Neural progenitor cell (in vitro differentiated cells): ENCODE measurements around the gene SLC46A3. TPM values are rescaled to one million over a fixed set of nuclear protein-coding genes. Genes with fewer than 3 reads are reported as not detected.

Source experiments
- DNase-seq: peaks from one replicate; pipeline ENCODE4 v3.0.0-alpha.2; 2016; ENCODE audit warnings: low spot score
- H2AFZ ChIP-seq: fragments of 200-600 bp; sonication (generic); replicated peaks from 2 replicates; pipeline ENCODE4 v1.6.1; 2016; ENCODE audit warnings: antibody characterized with exemption
- H3F3A ChIP-seq: fragments of 200-600 bp; sonication (generic); 2 replicates; pipeline ENCODE4 v1.6.1; 2016; ENCODE audit warnings: antibody characterized with exemption, low read depth
- H3K27ac ChIP-seq: fragments of 200-600 bp; sonication (generic); 2 replicates; pipeline ENCODE4 v1.5.1; 2016; ENCODE audit warnings: mild to moderate bottlenecking
- H3K27me3 ChIP-seq: fragments of 200-600 bp; sonication (generic); 2 replicates; pipeline ENCODE4 v1.6.1; 2016; ENCODE audit warnings: mild to moderate bottlenecking, moderate library complexity
- H3K36me3 ChIP-seq: fragments of 200-600 bp; sonication (generic); 2 replicates; pipeline ENCODE4 v1.5.1; 2016
- H3K4me1 ChIP-seq: fragments of 200-600 bp; sonication (generic); 2 replicates; pipeline ENCODE4 v1.6.1; 2016; ENCODE audit warnings: mixed run types
- H3K4me2 ChIP-seq: fragments of 200-600 bp; sonication (generic); 2 replicates; pipeline ENCODE4 v1.6.1; 2016
- H3K4me3 ChIP-seq: fragments of 200-600 bp; sonication (generic); 2 replicates; pipeline ENCODE4 v1.5.1; 2016
- H3K79me2 ChIP-seq: fragments of 200-600 bp; sonication (generic); 2 replicates; pipeline ENCODE4 v1.6.1; 2016; ENCODE audit warnings: low read depth
- H3K9ac ChIP-seq: fragments of 200-600 bp; sonication (generic); 2 replicates; pipeline ENCODE4 v1.6.1; 2016
- H3K9me3 ChIP-seq: fragments of 200-600 bp; sonication (generic); 2 replicates; pipeline ENCODE4 v1.5.1; 2016; ENCODE audit warnings: low read depth
- H4K20me1 ChIP-seq: fragments of 200-600 bp; sonication (generic); 2 replicates; pipeline ENCODE4 v1.6.1; 2016; ENCODE audit warnings: low read depth
- H3K27ac Mint-ChIP-seq: 3 replicates; pipeline ENCODE4 v1.8.0; 2021; ENCODE audit warnings: mixed read lengths
- H3K27me3 Mint-ChIP-seq: 2 replicates; pipeline ENCODE4 v1.8.0; 2022; ENCODE audit warnings: low read depth, mild to moderate bottlenecking, inconsistent platforms, moderate library complexity, mixed read lengths; ENCODE audit not compliant: insufficient read depth
- H3K36me3 Mint-ChIP-seq: 3 replicates; pipeline ENCODE4 v1.8.0; 2021; ENCODE audit warnings: mixed read lengths
- H3K4me1 Mint-ChIP-seq: 3 replicates; pipeline ENCODE4 v1.8.0; 2021; ENCODE audit warnings: mixed read lengths
- H3K4me3 Mint-ChIP-seq: 3 replicates; pipeline ENCODE4 v1.8.0; 2021; ENCODE audit warnings: mild to moderate bottlenecking, moderate library complexity, mixed read lengths
- H3K9me3 Mint-ChIP-seq: 3 replicates; pipeline ENCODE4 v1.8.0; 2020; ENCODE audit warnings: mixed read lengths
- EZH2 ChIP-seq: fragments of 200-600 bp; sonication (generic); IDR thresholded peaks from 2 replicates; pipeline ENCODE4 v1.6.1; 2017; ENCODE audit warnings: antibody characterized with exemption, mild to moderate bottlenecking, moderate library complexity
- EZH2phosphoT487 ChIP-seq: fragments of 200-600 bp; sonication (generic); IDR thresholded peaks from 2 replicates; pipeline ENCODE4 v1.6.1; 2017; ENCODE audit warnings: antibody characterized with exemption
- total RNA-seq: library from RNA; depleted of rRNA; stranded (reverse); fragments of >200 nt; gene quantifications from 2 replicates; pipeline ENCODE4 v1.2.3, GENCODE V29; 2015; ENCODE audit warnings: low replicate concordance
- TF ChIP-seq, protein P1 (sequence below): fragments of 200-600 bp; sonication (generic); IDR thresholded peaks from 2 replicates; pipeline ENCODE4 v1.5.1; 2017; ENCODE audit warnings: antibody characterized with exemption, mild to moderate bottlenecking

SLC46A3 gene
- total RNA-seq = 0.06 TPM in 1 of 2 replicates, not detected in the other

DNA sequence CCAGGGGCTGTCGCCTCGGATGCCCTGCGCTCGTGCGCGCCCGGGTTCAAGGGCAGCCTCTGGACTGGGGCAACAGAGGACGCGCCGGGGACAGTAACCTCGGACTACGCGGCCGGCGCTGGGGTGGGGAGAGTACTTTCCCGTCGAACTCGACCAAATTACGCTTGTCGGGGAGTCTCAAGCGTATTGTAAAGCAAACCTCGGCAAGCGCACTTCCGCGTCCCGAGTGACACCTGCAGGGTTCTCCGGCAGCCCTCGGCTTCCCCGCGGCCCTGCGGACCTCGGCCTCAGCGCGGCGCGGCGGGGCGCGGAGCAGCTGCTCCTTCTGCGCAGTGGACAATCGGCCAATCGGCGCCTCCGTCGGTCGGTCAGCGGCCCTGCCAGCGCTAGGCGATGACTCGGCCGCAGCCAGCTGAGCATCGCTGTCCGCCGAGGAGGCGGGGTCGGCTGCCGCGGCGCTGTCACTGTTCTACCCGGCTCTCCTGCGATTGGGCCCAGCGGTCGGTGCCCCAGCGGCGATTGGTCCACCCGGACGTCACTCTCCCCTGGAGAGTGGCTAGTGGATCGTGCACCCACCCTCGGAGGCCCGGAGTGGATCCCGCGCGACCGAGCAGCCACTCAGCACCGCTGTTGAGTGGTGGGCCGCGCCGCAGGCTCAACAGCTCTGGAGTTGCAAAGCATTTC, at the start of gene SLC46A3:
TSS of gene SLC46A3 (minus strand) at position 428 of the 684 bp plus-strand sequence. CDS start 972 bp downstream, outside the sequence.
- Histone ChIP-seq H3K4me2 (peak within 1 kb of the TSS; percentile 77), H4K20me1 (no peaks in the 10 kb centered on the region), H3K36me3 (no peaks in the 10 kb centered on the region), H3K9me3 (no peaks in the 10 kb centered on the region), H3K27me3 (peaks cover 36% of the 10 kb centered on the region), H3K79me2 (no peaks in the 10 kb centered on the region), H3K4me1 (no peaks in the 10 kb centered on the region), H3K9ac (no peak within 1 kb of the TSS), H2AFZ (peak within 1 kb of the TSS; percentile 94), H3K27ac (no peak within 1 kb of the TSS), H3K4me3 (peak within 1 kb of the TSS; percentile 63), H3F3A (no peaks in the 10 kb centered on the region)
- Mint-ChIP-seq H3K4me3 (peak within 1 kb of the TSS; percentile 92), H3K36me3 (no peaks in the 10 kb centered on the region), H3K27ac (peak within 1 kb of the TSS; percentile 57), H3K27me3 (peaks cover 15% of the 10 kb centered on the region), H3K9me3 (no peaks in the 10 kb centered on the region), H3K4me1 (peaks cover 10% of the 10 kb centered on the region)
- peak; percentile 98 for DNase-seq
- TF ChIP-seq, protein P1, sequence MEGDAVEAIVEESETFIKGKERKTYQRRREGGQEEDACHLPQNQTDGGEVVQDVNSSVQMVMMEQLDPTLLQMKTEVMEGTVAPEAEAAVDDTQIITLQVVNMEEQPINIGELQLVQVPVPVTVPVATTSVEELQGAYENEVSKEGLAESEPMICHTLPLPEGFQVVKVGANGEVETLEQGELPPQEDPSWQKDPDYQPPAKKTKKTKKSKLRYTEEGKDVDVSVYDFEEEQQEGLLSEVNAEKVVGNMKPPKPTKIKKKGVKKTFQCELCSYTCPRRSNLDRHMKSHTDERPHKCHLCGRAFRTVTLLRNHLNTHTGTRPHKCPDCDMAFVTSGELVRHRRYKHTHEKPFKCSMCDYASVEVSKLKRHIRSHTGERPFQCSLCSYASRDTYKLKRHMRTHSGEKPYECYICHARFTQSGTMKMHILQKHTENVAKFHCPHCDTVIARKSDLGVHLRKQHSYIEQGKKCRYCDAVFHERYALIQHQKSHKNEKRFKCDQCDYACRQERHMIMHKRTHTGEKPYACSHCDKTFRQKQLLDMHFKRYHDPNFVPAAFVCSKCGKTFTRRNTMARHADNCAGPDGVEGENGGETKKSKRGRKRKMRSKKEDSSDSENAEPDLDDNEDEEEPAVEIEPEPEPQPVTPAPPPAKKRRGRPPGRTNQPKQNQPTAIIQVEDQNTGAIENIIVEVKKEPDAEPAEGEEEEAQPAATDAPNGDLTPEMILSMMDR = peak; percentile 22
- TF ChIP-seq EZH2phosphoT487 = no peak
- TF ChIP-seq EZH2 = peak; percentile 76

DNA sequence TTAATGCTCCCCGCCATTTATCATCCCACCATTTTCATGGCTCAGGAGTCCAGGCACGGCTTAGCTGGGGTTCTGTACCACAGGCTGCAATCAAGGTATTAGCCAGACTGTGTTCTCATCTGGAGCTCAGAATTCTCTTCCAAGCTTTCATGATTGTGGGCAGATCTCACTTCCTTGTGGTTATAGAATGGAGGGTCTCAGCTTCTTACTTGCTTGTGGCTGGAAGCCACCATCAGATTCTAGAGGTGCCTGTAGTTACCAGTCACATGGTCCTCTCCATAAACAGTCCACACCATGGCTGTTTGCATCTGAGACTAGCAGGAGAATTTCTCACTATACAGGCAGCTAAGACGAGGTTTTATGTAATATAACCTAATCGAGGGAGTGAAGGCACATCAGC, 45.1 kb upstream of the SLC46A3 start:
- Histone ChIP-seq H3K4me3 (no peak overlapping the region), H3K27me3 (no peaks in the 10 kb centered on the region), H4K20me1 (no peaks in the 10 kb centered on the region), H3K9ac (no peak overlapping the region), H3K27ac (no peak overlapping the region), H3F3A (no peaks in the 10 kb centered on the region), H3K4me1 (no peaks in the 10 kb centered on the region), H3K9me3 (peaks cover 3% of the 10 kb centered on the region), H2AFZ (no peak overlapping the region), H3K79me2 (no peaks in the 10 kb centered on the region), H3K4me2 (no peak overlapping the region), H3K36me3 (no peaks in the 10 kb centered on the region)
- H3K4me1 Mint-ChIP-seq = no peaks in the 10 kb centered on the region
- no peak overlapping the region for H3K4me3 Mint-ChIP-seq
- peaks cover 17% of the 10 kb centered on the region for H3K9me3 Mint-ChIP-seq
- no peaks in the 10 kb centered on the region for H3K36me3 Mint-ChIP-seq
- TF ChIP-seq EZH2phosphoT487 (no peak), EZH2 (no peak)
- TF ChIP-seq, protein P1 = no peak
- H3K27ac Mint-ChIP-seq = no peak overlapping the region
- peaks cover 2% of the 10 kb centered on the region for H3K27me3 Mint-ChIP-seq
- DNase-seq = no peak

DNA sequence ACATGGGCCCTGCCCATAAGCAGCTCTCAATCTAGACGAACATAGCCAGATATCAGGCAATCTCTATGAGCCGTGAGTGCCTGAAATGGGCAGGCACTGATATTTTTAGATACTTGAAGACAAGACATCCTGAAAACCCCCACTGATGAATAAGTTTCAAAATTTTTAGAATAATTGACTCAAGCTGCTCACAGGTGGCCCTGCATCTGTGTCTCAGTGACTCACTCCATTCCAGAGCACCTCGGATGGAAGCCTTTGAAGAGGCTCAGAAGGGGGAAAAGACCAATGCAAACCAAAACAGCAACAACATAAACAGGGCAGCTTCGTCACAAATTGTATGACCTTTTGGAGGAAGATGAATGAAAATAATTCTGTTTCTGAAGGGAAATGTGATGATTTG, 42.8 kb upstream of the SLC46A3 start:
- Mint-ChIP-seq H3K36me3 (no peaks in the 10 kb centered on the region), H3K27me3 (peaks cover 2% of the 10 kb centered on the region), H3K4me3 (no peak overlapping the region), H3K9me3 (peaks cover 19% of the 10 kb centered on the region), H3K27ac (no peak overlapping the region), H3K4me1 (no peaks in the 10 kb centered on the region)
- Histone ChIP-seq H3K79me2 (no peaks in the 10 kb centered on the region), H3F3A (no peaks in the 10 kb centered on the region), H3K4me2 (no peak overlapping the region), H4K20me1 (no peaks in the 10 kb centered on the region), H3K36me3 (no peaks in the 10 kb centered on the region), H3K9me3 (peaks cover 14% of the 10 kb centered on the region), H3K9ac (no peak overlapping the region), H3K27ac (no peak overlapping the region), H3K4me1 (no peaks in the 10 kb centered on the region), H2AFZ (no peak overlapping the region), H3K27me3 (no peaks in the 10 kb centered on the region), H3K4me3 (no peak overlapping the region)
- DNase-seq = no peak
- TF ChIP-seq, protein P1 = no peak
- no peak for TF ChIP-seq EZH2phosphoT487
- no peak for TF ChIP-seq EZH2
